GM19397 (cell line): Measurements from ENCODE around the gene ORC2.
"Not testable (repeated sequence)": the region's sequence is repeated elsewhere in the genome, so short reads cannot be mapped to it uniquely, and the experiment has no call there.

ENCODE experiments used
- ATAC-seq: cut with Tn5 transposase; IDR thresholded peaks from one replicate; pipeline ENCODE4 v1.9.1; 2021; ENCODE audit warnings: mild to moderate bottlenecking, moderate library complexity; ENCODE audit not compliant: unreplicated experiment

Gene ORC2

GRCh38 chr2:200939832-200940231, 23.6 kb downstream of the ORC2 start:
- no peak for ATAC-seq

DNA sequence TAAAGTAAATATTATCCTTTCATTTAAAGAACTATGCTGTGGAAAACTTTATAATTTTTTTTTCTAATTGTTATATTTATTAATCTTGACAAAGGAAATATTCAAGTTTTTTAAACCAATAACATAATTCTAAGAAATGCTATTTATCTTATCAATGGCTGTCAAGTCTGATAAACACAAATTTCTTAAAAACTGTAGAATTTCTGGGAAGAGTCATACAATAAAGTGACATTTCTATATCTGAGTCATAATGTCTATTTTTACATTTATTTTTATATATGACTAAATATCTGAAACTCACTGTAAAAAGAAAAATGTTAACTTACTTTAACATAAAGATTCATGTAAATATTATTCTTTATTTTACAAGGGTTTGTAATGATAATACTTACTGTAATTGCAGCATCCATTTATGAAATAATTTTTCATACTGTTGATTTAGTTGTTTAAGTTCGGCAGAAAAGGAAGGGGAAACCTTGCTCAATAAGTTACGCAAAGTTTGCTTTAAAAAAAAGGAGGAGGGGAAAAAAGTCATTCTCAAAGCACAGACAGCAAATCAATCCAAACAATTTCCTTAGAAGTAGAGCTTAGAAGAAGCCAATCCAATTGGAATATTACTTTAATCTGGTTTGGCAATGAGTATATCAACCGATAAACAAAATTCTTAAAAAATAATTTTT, 32.4 kb downstream of the ORC2 start:
- no peak for ATAC-seq

GRCh38 chr2:200929334-200930249, 33.9 kb downstream of the ORC2 start:
- ATAC-seq: no peak

DNA sequence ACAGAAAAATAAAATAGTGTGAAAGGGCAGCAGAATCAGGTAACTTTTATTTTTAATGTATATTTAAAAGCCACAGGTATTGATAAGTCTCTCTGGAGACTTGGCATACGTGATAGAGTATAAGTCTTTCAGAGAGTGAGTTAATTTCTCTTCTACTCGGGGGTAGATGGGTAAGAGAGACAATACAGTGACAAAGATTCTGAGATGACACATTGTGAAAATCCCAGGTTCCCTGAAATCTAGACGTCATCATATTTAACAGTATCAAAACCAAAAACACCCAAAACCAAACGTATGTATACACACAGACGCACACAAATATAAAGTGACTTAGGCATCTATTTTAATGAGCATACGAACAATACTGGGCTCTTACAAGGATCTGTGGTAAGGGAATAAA, 41.0 kb downstream of the ORC2 start:
- no peak for ATAC-seq

DNA sequence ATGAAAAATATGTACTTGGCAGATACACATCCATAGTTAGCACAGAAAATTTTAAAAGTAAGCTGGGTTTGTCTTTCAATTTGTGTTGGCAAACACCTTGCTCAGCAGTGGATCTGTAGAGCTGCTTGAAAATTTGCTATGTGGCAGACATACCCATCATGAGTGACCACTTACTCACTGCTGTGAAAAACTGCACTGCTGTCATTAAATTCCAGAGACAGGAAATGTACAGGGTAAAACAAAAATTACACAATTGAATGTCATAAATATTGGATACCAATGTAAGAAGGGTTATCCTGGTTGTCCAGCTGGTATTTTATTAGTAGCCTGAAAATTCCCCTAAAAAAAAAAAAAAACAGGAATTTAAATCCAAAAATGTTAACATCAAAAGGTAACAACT, 49.8 kb downstream of the ORC2 start:
- no peak for ATAC-seq

GRCh38 chr2:200909958-200910357, 53.5 kb downstream of the ORC2 start:
- no peak for ATAC-seq

- no peak for ATAC-seq
Observed at GRCh38 chr2:200905618-200906296, 57.7 kb downstream of the ORC2 start.

- peak; percentile 89 for ATAC-seq
Observed at GRCh38 chr2:200901459-200902072, 61.9 kb downstream of the ORC2 start.

DNA sequence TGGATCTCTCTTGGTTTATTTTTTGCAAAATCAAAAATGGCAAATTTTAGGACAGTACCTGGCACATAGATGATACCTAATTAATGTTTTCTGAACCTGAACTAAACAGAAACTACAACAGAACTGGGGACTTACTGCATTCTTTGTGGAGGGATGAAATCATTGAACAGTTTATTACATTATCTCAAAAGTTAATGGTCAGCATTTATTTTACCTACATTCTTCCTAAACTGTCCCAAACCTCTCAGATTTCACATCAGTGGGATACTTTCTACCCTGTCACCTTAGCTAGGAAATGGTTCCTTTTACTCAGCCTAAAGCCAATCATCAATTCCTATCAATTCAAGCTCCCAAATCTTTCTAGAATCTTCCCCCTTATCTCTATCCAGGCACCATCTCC, 64.0 kb downstream of the ORC2 start:
- ATAC-seq: no peak

- peak; percentile 88 for ATAC-seq
Observed at GRCh38 chr2:200888704-200889625, 74.5 kb downstream of the ORC2 start, which contains the start of the genes NIF3L1 and PPIL3. Gene NIF3L1, plus strand, starts transcription at chr2:200889371. Its CDS starts 2,573 bp downstream, at chr2:200891944. Gene PPIL3, minus strand, starts transcription at chr2:200889077. Its CDS starts 1,462 bp downstream, at chr2:200887615.

DNA sequence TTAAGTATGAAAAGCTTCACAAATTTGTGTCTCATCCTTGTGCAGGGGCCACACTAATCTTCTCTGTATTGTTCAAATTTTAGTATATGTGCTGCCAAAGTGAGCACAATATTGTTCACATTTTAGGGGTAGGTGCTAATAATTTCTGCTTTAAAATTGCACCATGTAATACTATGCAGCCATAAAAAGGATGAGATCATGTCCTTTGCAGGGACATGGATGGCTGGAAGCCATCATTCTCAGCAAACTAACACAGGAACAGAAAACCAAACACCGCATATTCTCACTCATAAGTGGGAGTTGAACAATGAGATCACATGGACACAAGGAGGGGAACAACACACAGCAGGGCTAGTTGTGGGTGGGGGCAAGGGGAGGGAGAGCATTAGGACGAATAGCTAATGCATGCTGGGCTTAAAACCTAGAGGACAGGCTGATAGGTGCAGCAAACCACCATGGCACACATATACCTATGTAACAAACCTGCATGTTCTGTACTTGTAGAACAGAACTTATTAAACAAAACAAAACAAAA, 81.7 kb downstream of the ORC2 start:
- ATAC-seq: not testable (repeated sequence)

DNA sequence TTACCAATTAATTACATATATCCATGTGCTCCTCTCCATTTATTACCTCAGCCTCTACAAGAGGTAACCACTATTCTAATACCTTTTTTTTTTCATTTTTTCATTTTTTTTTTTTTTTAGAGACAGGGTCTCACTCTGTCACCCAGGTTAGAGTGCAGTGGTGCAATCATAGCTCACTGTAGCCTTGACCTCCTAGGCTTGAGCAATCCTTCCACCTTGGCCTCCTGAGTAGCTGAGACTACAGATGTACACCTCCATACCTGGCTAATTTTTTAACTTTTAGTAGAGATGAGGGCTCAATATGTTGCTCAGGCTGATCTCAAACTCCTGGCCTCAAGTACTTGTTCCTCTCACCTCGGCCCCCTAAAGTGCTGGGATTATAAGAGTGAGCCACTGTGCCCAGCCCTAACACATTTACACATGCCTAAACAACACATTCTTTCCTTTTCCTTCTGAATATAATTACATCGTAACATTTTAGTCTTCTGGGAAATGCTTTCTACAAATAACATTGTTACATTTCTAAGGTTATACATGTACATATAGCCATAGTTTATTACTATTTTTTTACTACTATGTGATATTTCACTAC, 85.1 kb downstream of the ORC2 start:
- ATAC-seq: no peak

DNA sequence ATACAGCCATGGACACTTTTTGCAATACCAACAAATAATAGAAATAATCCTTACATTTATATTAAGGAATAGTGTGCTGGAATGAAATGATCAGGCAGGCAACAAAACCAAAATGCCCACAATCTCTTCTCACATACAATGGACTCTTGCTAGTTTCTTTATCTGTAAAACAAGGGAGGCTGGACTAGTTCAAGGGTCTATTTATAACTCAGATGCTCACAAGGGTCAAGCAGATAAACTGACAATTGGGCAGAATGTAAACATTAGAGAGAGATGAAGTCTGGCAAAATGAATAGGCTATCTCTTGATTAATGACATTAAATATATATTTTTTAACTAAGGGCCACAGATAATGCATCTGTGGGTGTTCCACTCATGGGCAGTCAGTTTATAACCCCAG, 86.0 kb downstream of the ORC2 start:
- no peak for ATAC-seq

DNA sequence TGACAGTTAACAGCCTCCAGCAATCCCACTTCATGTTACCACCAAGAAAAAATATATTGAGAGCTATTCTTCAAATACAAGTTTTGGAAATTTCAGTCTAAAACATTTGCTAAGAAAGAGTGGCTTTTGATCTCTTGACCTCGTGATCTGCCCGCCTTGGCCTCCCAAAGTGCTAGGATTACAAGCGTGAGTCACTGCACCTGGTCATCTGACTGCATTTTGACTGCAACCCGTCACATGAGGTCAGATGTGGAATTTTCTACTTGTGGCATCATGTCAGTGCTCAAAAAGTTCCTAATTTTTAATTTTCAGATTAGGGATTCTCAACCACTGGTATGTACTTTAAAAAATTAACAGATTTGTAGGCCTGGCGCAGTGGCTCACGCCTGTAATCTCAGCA, 89.9 kb downstream of the ORC2 start:
- no peak for ATAC-seq

- no peak for ATAC-seq
Observed at GRCh38 chr2:200871151-200871550, 92.3 kb downstream of the ORC2 start.

GRCh38 chr2:200869014-200869413, 94.4 kb downstream of the ORC2 start:
- no peak for ATAC-seq

GRCh38 chr2:200864176-200865034, 99.1 kb downstream of the ORC2 start, which contains the start of gene CLK1:
Gene CLK1, minus strand, starts transcription at chr2:200864658. Its CDS starts 2,796 bp downstream, at chr2:200861862.
- peak; percentile 90 for ATAC-seq

- peak; percentile 9 for ATAC-seq
Observed at GRCh38 chr2:200863782-200864175, 99.7 kb downstream of the ORC2 start.
